ENCODE measurements around the gene TMEM175.
"Not testable (repeated sequence)": the region's sequence is repeated elsewhere in the genome, so short reads cannot be mapped to it uniquely, and the experiment has no call there.

TMEM175 gene

DNA sequence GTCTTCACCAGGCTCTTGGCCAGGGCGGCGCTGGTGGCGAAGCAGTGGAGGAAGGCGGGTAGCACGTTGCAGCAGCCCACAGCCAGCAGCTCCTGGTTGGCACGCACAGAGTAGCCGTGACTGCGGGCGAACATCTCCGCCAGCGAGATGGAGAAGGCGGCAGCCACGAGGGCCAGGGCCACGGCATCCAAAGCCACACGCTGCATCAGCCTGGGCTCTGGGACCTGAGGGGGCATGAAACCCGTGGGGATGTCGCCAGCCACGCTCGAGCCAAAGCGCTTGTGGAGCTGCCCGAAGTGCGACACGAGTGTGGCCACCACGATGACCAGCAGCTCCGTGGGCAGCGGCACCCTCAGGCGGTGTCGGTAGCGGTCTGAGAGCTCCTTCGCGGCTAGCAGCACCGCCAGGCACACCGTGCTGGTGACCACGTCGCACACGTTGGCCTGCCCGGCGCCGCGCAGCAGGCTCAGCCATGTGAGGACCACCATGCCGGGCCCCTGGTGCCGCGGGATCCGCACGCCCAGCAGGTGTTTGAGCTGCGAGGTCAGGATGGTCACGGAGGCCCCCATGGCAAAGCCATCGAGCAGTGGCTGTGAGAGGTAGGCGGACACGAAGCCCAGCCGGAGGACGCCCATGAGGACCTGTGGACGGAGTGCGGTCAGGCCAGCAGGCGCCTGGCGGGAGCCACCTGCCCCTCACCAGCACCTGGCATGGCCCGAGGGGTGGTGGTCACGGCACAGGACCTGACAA lies 57.6 kb downstream of the TMEM175 start:
- no peak for DNase-seq (ENCODE audit: low read depth)

DNA sequence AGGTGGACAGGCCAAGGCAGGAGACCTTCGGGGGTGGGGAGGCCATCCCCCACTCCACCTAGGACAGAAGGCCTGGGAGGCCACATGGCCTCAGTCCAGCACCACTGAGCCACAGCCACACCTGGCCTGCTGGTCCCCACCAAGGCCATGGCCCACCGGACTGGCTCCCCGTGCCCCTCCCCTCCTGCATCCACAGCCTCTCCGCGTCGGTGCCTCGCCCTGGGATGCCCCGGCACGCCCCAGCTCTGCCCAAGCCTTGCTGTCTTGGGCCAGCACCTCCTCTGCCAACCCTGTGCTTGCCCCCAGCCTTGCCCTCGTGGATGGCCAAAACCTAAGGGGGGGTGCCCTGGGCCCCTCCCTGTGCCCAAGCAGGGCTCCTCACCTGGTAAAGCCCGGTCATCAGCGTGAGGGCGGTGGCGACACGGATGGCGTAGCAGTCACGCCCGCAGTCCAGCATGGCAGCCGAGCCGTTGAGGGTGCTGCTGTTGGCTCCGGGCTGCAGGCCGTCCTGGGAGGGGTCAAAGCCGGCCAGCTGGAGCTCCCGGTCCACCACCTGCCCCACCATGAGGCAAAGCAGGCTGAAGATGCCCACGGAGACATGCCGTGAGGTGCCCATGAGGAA lies 58.6 kb downstream of the TMEM175 start:
- no peak for DNase-seq (ENCODE audit: low read depth)

DNA sequence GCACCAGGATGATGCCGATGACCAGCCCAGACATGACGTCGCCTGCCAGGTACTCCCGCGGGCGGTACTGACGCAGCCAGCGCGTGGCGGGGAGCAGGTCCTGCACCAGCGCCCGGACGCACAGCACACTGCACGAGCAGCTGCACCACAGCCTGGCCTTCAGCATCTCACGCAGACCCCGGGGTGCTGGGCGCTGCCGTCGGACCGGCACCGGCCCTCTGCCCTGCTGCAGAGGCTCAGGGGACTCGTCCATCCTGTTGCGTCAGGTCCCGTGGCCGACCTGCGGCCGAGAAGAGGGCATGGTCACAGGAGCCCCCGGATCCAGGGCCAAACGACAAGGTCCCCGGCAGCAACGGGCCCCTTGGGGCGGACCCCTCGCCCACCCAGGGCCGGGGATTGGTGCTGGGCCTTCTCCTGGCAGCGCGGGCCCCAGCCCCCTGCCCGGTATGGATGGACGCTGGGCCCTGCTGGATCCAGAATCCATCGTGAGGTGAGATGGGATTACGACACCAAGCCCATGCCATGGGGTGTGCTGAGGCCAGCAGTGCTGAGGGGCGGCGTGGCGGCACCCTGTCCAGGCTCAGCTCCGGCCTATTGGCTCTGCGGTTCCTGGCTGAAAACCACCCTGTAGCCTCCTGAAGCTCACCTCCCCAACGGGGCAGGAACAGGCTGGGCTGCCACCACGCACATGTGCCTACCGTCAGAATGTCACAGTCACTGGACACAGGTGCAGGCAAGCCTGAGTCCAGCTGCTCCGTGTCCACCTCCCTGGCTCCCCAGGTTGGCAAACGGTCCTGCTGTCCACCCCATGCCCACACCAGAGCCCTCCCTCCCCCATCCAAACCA lies 59.4 kb downstream of the TMEM175 start:
- no peak for DNase-seq (ENCODE audit: low read depth)

DNA sequence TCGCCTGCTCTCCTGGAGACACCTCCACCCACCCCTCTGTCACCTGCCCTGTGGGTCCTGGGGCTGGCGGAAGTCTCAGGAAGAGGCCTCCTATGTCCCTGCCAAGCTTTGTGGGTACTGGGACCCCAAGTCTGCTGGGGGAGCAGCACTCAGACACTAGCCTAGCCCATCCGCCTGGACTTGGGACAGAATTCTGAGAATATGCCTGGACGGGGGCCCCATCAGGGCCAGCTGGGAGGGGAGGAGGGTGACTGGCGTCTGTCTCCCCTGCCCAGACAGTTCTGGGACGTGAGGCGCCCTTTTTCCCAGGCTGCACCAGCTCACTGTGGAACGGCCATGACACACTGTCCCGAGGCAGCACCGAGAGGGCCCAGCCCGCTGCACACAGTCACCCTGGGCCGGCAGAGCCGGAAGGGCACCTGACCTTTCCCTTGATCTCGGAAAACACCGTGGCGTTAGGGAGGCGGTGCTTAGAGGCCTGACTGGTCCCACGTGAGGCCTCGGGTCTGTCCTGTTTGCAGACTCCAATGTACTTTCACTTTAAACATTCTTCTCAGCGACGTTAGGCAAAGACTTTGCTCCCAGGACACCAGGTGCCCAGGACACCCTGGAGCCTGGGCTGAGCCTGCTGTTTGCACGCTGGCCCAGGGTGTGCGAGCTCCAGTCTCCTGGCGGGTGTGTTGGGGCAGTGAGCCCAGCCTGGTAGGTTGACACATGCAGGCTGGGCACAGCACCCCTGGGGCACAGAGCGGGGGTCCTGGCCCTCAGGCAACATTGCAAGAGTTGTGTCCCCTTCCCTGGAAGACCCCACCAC lies 60.2 kb downstream of the TMEM175 start:
- DNase-seq (ENCODE audit: low read depth), result no peak

DNA sequence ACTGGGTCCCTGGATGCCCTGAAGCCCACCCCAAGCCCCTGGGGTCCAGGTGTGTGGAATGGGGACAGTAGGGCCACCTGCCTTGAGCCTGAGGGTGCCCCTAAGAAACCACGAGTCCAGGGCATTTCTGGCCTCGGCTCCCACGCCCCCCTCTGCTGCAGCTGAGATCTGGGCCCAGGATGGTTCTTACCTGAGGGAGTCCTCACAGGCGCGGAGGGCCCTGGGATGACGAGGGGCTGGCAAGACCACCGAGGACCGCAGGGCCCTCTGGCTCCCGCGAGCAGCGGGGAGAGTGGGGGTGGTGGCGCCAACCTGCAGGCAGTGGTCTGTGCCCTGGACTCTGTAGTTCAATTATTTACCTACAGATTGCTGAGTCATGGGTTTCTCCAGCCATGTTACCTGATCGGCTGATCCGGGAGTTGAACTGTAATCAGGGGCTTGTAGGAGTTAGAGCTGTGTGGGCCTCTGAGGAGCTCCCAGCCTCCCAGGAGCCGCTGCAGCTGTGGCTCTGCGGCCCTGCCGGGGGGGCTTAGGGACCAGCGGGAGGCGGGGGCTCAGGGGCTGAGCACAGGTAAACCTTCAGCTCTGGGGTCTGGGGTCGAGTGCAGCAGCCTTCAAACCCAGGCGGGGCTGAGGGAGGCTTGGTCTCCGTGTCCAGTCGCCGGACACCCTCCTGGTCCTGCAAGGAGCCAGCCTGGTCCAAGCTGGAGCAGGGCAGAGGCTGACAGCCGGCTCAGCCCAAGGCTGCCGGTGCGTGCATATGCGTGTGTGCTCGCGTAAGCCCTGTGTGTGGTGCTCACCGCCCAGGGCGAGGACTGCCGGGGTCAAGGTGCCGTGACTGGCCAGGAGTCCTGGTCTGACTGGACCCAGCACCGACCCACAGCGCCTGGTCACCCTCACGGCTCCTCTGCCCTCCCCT lies 61.1 kb downstream of the TMEM175 start, which contains the start of gene SLC26A1:
TSS of gene SLC26A1 (minus strand) at position 294 of the 919 bp plus-strand sequence. CDS start 1,701 bp downstream, outside the sequence.
- no peak for DNase-seq (ENCODE audit: low read depth)

DNA sequence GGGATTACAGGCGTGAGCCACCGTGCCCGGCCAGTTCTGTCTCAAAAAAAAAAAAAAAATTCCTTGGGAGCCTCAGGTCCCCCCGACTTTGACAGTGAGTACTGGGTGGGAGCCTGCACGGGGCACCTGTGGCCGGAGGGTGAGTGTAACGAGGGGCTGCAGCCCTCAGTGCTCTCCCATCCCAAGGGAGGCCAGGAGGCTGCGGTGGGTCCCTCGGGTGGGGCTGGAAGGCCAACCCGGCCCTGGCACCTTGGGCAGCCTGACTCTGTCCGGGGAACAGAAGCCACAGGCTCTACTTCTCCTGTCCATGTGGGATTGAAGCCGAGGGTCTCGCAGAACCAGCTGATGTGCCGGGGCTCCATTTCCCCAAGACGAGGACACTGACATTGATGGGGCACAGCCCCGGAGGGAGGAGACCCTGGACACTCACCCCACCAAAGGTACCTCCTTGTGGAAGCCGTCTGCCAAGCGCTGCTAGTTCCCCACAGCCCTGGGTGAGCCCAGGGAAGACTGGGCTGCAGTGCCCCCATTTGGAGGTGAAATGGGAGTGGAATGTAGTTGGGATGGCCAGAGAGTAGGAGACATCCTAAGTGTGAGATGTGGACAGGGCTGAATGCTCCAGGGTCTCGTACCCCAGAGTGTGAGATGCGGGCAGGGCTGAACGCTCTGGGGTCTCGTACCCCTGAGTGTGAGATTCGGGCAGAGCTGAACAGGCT lies 63.2 kb downstream of the TMEM175 start:
- no peak for DNase-seq (ENCODE audit: low read depth)

DNA sequence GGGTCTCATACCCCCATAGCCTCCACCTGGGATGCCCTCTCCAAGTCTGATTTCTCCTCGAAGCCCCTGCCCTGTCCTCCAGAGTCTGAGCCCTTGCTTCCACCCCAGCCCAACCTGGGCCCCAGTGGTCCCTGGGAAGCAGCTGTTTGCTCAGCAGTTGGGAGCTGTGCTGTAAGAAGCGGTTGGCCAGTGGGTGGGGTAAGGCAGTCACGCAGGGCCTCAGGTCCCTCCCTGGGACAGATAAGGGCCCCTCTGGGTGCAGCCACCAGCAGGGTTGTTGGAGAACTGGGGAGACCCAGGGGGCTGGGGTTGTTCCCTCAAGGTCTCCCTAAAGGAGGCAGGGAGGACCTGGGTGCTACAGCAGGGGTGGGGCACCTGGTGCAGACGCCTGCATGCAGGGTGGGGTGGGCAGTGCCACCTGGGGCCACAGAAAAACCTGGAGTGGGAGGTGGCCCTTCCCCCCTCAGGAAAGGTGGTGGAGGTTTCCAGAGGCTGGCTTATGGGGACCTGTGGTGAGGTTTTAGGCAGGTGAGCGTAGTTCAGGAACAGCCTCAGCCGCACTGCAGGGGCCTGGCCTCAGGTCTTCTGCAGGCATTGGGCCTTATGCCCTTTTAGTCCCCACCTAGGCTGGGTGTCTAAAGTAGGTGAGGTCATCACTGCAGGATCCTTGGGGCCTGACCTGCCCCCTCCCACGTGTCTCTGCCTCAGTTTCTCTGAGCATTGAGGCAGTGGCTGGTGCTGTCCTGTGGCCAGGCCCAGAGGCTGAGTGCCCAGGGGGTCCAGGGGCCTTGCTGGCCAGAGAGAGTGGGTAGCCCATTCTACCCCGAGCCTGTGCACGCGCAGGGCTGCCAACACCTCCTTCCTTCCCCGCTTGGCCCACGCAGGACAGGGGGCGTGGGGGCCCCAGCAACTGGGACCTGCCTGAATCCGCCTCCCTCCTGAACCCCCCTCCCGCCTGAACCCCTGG lies 64.1 kb downstream of the TMEM175 start:
- no peak for DNase-seq (ENCODE audit: low read depth)

DNA sequence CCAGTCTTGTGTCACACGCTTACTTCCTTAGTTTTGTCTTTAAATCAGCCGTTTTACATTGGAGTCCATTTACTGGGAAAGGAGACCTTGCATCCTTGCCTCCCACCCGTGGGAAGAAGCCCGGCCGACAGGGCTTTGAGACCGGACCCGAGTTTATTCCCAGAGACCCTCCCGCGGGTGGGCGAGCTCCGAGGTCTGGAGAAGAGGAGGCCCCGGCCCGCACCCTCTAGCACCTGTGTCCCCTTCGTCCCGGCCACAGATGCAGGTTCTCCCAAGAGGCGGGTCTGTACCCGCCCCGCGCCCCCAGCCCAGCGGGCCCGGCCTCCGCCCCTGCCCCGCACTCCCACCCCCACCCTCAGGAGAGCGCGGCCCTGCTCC lies 64.7 kb downstream of the TMEM175 start:
- no peak for DNase-seq (ENCODE audit: low read depth)

DNA sequence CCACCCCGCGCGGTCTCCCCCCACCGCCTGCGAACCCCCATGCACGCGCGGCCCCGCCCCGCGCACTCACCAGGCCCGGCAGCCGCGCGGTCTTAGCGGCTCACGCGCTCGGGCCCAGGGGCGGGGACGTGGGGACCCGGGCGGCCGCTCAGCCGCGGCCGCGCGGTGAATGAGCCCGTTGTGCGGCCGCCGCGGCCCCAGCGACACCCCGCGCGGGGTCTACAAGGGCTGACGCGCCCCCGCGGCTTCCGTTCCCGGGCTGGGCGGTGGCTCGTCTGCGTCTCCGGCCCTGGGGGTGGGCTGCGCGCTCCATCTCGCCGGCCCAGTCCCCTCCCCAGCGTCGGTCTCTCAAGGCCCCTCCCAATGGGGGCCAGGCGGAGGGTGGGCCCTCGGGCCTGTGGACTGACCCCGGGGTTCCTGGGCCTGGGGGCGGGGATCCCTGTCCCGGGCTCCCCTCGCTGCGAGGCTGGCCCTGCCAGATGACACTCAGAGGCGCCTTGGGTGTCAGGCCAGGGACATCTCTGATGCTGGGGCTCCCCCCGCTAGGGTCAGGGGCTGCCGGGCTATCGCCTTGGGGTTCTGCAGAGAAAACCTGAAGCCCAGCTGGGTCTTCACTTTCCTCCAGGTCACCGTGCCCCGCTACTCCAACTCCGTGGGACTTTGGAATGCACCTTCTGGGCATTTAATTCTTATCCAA lies 65.3 kb downstream of the TMEM175 start:
- no peak for DNase-seq (ENCODE audit: low read depth)

DNA sequence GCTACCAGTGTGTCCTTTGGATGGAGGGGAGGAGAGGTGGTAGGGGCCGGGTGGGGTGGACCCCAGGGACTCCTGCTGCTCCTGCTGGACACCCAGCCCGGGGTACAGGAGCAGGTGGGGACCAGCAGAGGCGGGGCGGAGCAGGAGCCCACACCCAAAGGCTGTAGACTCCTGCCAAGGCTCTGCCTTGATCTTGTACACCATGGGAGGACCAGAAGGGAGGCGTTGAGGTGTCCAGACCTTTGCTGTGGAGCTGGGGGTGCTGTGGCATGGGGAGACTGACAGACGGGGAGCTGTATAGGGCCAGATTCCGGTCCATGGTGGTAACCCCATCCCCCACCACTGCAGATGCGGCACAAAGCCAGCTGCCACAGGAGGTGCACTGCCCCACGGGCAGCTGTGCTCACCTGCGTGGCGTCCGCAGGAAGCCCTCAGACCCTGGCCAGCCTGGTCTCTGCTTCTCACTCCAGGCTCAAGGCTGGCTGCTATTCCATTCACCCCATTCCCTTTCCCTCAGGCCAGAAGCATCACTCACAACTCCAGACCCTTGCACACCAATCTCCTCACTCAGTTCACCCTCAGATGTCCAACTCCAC lies 65.9 kb downstream of the TMEM175 start:
- no peak for DNase-seq (ENCODE audit: low read depth)

DNA sequence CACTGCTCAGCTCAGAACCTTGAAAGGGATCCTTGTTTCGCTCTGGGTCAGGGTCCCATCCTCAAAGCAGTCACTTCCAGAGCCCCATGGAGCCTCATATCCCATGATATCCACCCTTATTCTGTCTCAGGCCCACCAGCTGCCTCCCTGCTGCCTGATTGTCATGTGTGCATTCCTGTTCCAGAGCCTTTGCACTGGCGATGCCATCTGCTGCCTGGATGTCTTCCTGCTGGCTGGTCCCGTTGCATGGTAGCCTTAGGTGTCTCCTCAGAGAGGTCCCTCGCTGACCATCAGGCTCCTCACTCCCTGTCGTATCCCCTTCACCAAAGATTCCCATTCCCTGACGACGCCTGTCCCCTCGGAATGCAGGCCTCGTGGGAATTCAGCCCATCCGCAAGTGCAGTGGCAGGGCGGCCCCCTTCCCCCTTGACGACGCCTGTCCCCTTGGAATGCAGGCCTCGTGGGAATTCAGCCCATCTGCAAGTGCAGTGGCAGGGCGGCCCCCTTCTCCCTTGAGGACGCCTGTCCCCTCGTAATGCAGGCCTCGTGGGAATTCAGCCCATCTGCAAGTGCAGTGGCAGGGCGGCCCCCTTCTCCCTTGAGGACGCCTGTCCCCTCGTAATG lies 67.1 kb downstream of the TMEM175 start:
- DNase-seq (ENCODE audit: low read depth), result not testable (repeated sequence)

DNA sequence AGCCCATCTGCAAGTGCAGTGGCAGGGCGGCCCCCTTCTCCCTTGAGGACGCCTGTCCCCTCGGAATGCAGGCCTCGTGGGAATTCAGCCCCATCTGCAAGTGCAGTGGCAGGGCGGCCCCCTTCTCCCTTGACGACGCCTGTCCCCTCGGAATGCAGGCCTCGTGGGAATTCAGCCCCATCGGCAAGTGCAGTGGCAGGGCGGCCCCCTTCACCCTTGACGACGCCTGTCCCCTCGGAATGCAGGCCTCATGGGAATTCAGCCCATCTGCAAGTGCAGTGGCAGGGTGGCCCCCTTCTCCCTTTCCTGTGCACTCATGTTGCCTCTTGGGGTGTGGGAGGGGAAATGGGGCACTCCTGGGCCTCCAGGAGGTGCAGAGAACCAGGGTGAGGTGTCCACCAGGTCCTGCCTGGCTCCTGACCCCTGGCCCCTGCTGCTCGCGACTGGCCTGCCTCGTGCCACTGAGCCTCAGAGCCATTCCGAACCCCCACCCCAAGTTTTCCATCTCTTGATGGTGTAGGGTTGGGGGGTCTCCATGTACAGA lies 67.7 kb downstream of the TMEM175 start:
- DNase-seq (ENCODE audit: low read depth), result no peak

DNA sequence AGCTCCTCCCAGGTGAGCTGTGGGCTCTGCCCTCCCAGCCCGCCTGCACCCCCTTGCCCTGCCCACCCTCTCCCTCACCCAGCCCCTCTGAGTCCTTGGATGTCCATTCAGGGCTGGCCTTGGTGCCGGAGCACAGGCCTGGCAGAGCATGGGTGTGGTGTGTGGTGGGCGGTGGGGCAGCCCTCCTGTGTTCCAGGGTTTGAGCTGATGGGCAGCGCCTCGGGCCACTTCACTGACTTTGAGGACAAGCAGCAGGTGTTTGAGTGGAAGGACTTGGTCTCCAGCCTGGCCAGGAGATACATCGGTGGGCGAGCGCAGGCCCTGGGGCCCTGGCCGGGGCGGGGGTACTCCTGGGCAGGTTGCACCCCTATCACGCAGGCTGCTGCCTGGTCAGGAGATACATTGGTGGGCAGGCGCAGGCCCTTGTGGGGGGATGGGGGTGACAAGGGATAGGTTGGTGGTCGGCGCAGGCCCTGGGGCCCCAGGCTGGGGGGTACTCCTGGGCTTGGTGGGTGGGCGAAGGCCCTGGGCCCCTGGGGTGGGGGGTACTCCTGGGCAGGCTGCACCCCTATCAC lies 68.5 kb downstream of the TMEM175 start:
- no peak for DNase-seq (ENCODE audit: low read depth)

DNA sequence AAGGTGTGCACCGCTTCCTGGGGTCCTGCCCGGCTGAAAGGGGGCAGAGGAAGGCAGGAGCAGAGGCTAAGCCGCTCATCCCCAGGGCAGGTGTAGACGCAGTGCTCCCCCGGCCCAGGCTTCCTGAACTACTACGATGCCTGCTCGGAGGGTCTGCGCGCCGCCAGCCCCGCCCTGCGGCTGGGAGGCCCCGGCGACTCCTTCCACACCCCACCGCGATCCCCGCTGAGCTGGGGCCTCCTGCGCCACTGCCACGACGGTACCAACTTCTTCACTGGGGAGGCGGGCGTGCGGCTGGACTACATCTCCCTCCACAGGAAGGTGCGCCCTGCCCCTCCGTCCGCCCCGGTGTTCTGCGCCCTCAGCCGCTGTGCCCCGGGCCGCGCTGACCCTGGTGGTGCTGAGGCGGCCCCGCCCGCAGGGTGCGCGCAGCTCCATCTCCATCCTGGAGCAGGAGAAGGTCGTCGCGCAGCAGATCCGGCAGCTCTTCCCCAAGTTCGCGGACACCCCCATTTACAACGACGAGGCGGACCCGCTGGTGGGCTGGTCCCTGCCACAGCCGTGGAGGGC lies 69.4 kb downstream of the TMEM175 start:
- DNase-seq (ENCODE audit: low read depth), result no peak

DNA sequence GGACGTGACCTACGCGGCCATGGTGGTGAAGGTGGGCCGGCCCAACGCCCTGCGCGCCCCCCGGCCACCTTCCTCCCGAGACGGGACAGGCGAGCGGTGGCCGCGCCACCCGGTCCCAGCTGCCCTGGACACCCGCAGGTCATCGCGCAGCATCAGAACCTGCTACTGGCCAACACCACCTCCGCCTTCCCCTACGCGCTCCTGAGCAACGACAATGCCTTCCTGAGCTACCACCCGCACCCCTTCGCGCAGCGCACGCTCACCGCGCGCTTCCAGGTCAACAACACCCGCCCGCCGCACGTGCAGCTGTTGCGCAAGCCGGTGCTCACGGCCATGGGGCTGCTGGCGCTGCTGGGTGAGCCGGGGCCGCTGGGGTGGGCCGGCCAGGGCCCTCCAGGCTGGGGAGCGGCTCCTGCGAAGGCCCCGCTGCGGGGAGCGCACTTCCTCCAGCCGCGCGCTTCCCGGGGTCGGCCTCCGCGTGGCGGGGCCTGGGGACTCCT lies 69.9 kb downstream of the TMEM175 start:
- no peak for DNase-seq (ENCODE audit: low read depth)

DNA sequence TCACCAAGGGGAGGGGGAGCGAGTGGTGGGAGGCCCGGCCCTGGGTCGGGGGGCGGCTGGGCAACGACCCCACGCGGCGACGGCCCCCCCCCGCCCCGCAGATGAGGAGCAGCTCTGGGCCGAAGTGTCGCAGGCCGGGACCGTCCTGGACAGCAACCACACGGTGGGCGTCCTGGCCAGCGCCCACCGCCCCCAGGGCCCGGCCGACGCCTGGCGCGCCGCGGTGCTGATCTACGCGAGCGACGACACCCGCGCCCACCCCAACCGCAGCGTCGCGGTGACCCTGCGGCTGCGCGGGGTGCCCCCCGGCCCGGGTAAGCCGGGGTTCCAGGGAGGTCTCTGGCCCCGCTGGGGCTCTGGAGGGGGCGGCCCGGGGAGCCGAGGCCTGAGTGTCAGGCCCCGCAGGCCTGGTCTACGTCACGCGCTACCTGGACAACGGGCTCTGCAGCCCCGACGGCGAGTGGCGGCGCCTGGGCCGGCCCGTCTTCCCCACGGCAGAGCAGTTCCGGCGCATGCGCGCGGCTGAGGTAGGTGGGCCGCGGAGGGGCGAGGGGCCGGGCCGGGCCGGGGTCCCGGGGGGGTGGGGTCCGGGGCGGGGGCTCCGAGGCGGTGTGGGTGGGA lies 70.5 kb downstream of the TMEM175 start:
- DNase-seq (ENCODE audit: low read depth), result no peak
